GM12892 (cell line): ENCODE results near the gene TBX1.

Experiments used
- POLR2AphosphoS5 ChIP-seq: IDR thresholded peaks from 2 replicates; pipeline ENCODE4 v1.6.1; 2011; ENCODE audit warnings: low read depth, low read length, control low read depth
- TAF1 ChIP-seq: IDR thresholded peaks from 2 replicates; pipeline ENCODE4 v1.6.1; 2011; ENCODE audit warnings: low read depth, mild to moderate bottlenecking, control low read depth, low read length, borderline replicate concordance

- no peak for TF ChIP-seq POLR2AphosphoS5
- no peak for TF ChIP-seq TAF1
Measured at GRCh38 chr22:19743651-19744050, 16.9 kb upstream of the TBX1 start.
